Measurements from ENCODE around the gene TMEM87A.

DNA sequence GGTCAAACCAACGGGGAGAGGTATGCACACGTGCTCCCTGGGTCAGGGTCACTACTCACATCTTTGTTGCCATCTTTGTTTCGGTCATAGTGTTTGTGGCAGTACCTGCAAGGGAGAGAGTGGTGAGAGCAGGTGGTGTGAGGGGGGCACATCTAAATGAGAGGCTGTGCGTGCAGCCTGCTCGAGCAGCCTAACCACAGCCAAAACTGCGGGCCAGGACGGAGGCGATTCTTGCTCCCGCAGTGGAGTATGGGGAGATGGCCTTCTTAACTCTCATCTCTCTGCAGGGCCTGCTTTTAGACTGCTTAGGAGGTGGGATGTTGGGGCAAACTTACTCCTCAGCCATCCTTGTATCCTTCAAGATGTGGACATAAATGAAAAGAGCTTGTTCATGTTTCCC lies 109.9 kb downstream of the TMEM87A start:
- TF ChIP-seq POLR2AphosphoS5 (IDR thresholded peaks at IDR 0.05): no peak
- no peak for TF ChIP-seq POLR2A (IDR thresholded peaks at IDR 0.05)

All from spleen (tissue), 3 donors.